HL-60 (cell line): ENCODE data around the gene AFF3.
A peak's percentile ranks its signal among the peaks of the same experiment; 100 is the strongest.

Source experiments
- DNase-seq, 2 experiments: peaks; one replicate each; pipeline ENCODE4 v3.0.0-alpha.2; 2010 to 2020; ENCODE audit warnings: low read depth in 1 of 2, low spot score in 1 of 2
- H3K27ac ChIP-seq: fragments of 250-450 bp; sonication (Bioruptor Pico); replicated peaks from 2 replicates; pipeline ENCODE4 v1.5.1; 2020; ENCODE audit warnings: mild to moderate bottlenecking, moderate library complexity
- H3K27me3 ChIP-seq: fragments of 250-450 bp; sonication (Bioruptor Pico); 2 replicates; pipeline ENCODE4 v1.5.1; 2021; ENCODE audit warnings: mild to moderate bottlenecking, moderate library complexity; ENCODE audit not compliant: insufficient read depth, poor library complexity, severe bottlenecking
- H3K4me3 ChIP-seq: replicated peaks from 2 replicates; pipeline ENCODE4 v1.5.1; 2011; ENCODE audit warnings: mild to moderate bottlenecking, control low read depth, low read length; ENCODE audit not compliant: insufficient read depth
- GABPA ChIP-seq: IDR thresholded peaks from 2 replicates; pipeline ENCODE4 v1.6.1; 2012; ENCODE audit warnings: low read depth
- POLR2AphosphoS5 ChIP-seq: IDR thresholded peaks from 2 replicates; pipeline ENCODE4 v1.6.1; 2012; ENCODE audit warnings: low read depth
- SPI1 ChIP-seq: IDR thresholded peaks from 2 replicates; pipeline ENCODE4 v1.6.1; 2012; ENCODE audit warnings: low read depth, mild to moderate bottlenecking, borderline replicate concordance
- TF ChIP-seq, protein P1 (sequence below): IDR thresholded peaks from one replicate; pipeline ENCODE4 v1.5.1; 2011; ENCODE audit warnings: low read length, control low read depth, inconsistent platforms; ENCODE audit not compliant: insufficient read depth
- TF ChIP-seq, protein P2 (sequence below): IDR thresholded peaks from 2 replicates; pipeline ENCODE4 v1.6.1; 2012; ENCODE audit warnings: low read depth; ENCODE audit not compliant: insufficient replicate concordance

AFF3 gene

DNA sequence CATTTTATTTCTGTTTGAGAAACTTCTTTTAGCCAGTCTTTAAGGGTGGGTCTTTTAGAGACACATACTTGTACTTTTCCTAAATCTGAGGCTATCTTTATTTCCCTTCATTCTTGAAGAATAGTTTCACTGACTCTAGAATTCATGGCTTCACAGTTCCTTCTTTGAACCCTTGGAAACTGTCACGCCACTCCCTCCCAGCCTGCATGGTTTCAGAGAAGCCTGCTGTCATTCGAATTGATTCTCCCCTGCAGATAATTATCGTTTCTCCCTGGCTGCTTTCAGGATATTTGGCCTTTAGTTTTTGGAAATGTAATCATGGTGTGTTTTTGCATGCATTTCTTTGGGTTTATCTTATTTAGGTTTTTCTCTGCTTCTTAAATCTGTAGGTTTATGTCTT is 580.6 kb downstream of the AFF3 start:
- no peak overlapping the region for H3K4me3 ChIP-seq
- no peak overlapping the region for H3K27ac ChIP-seq
- H3K27me3 ChIP-seq, result peaks cover 2% of the 10 kb centered on the region
- DNase-seq, result no peak
- no peak for TF ChIP-seq GABPA
- TF ChIP-seq POLR2AphosphoS5, result no peak
- TF ChIP-seq, protein P1, sequence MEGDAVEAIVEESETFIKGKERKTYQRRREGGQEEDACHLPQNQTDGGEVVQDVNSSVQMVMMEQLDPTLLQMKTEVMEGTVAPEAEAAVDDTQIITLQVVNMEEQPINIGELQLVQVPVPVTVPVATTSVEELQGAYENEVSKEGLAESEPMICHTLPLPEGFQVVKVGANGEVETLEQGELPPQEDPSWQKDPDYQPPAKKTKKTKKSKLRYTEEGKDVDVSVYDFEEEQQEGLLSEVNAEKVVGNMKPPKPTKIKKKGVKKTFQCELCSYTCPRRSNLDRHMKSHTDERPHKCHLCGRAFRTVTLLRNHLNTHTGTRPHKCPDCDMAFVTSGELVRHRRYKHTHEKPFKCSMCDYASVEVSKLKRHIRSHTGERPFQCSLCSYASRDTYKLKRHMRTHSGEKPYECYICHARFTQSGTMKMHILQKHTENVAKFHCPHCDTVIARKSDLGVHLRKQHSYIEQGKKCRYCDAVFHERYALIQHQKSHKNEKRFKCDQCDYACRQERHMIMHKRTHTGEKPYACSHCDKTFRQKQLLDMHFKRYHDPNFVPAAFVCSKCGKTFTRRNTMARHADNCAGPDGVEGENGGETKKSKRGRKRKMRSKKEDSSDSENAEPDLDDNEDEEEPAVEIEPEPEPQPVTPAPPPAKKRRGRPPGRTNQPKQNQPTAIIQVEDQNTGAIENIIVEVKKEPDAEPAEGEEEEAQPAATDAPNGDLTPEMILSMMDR, result no peak
- no peak for TF ChIP-seq SPI1
- TF ChIP-seq, protein P2, sequence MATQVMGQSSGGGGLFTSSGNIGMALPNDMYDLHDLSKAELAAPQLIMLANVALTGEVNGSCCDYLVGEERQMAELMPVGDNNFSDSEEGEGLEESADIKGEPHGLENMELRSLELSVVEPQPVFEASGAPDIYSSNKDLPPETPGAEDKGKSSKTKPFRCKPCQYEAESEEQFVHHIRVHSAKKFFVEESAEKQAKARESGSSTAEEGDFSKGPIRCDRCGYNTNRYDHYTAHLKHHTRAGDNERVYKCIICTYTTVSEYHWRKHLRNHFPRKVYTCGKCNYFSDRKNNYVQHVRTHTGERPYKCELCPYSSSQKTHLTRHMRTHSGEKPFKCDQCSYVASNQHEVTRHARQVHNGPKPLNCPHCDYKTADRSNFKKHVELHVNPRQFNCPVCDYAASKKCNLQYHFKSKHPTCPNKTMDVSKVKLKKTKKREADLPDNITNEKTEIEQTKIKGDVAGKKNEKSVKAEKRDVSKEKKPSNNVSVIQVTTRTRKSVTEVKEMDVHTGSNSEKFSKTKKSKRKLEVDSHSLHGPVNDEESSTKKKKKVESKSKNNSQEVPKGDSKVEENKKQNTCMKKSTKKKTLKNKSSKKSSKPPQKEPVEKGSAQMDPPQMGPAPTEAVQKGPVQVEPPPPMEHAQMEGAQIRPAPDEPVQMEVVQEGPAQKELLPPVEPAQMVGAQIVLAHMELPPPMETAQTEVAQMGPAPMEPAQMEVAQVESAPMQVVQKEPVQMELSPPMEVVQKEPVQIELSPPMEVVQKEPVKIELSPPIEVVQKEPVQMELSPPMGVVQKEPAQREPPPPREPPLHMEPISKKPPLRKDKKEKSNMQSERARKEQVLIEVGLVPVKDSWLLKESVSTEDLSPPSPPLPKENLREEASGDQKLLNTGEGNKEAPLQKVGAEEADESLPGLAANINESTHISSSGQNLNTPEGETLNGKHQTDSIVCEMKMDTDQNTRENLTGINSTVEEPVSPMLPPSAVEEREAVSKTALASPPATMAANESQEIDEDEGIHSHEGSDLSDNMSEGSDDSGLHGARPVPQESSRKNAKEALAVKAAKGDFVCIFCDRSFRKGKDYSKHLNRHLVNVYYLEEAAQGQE, result no peak

DNA sequence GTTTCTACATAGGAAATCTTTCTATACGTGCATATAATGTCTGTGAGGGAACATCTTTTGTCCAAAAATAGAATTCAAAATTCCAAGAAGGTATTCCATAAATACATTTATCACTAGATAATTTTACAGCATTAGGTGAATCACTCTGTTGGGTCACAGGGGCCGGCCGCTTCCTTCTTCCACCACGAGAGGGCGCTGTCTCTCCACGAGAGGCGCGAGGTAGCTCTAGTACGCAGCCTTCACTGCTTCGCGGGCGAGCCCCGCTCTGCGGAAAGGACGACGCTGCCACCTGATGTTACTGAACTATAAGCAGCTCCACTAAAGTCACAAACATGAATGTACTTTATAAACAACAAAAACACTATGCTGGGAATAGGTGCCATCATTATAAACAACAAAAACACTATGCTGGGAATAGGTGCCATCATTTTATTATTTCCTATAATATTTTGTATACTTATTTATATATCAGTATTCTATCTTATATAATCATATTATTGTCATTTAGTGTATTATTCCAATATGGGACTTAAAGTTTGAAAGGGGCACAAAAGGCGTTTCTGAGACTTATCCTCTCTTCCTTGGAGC is 583.2 kb downstream of the AFF3 start:
- Histone ChIP-seq H3K27ac (no peak overlapping the region), H3K4me3 (no peak overlapping the region), H3K27me3 (peaks cover 2% of the 10 kb centered on the region)
- TF ChIP-seq POLR2AphosphoS5, result no peak
- TF ChIP-seq, protein P1, result peak; percentile 86
- DNase-seq, result peak; percentile 53 to 84

DNA sequence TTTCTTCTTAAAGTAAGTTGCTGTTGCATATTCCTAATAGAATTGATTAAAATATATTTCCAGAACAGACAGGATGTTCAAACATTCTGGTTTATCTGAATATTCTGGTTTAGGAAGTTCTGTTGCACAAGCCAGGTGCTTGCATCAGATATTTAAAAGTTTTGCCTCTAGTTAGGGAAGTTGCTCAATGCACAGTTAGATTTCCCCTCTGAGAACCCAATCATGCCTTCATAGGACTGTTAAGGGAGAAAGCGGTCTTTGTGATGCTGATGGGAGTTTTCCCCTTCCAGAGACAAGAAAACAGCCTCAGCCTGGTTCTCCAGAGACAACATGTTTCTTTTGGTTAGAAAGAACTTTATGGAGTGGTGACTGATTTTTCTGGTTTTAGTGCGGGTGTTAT is 587.0 kb downstream of the AFF3 start:
- peak; percentile 75 to 90 for DNase-seq
- TF ChIP-seq SPI1 (peak; percentile 70; the same call in 1 of the 2 replicates), GABPA (no peak; the same call in 1 of the 2 replicates)
- H3K27ac ChIP-seq, result peak overlapping the region; percentile 42
- H3K27me3 ChIP-seq, result peaks cover under 1% of the 10 kb centered on the region
- no peak overlapping the region for H3K4me3 ChIP-seq

DNA sequence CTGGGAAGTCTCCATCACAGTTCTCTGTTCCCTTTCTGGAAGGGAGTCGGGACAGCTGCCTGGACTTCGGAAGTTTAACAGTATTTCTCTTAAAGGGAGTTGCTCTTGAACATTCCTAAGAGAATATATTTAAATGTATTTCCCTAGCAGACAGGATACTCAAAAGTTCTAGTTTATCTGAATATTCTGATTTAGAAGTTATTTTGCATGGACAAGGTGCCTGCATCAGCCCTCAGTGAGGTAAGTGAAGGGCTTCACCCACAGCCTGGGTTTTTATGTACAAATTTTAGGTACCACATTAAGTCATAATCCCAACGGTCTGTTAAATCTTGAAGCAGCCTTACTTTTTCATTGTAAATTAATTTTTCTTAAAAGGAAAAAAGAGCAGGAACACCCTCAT is 587.5 kb downstream of the AFF3 start:
- TF ChIP-seq GABPA (no peak), SPI1 (no peak)
- TF ChIP-seq, protein P2, result no peak
- TF ChIP-seq, protein P1, result no peak
- peak overlapping the region; percentile 42 for H3K27ac ChIP-seq
- no peak for DNase-seq
- H3K4me3 ChIP-seq, result no peak overlapping the region
- H3K27me3 ChIP-seq, result no peaks in the 10 kb centered on the region
